ENCODE data around the gene LINC01488. TPM values are rescaled to one million over a fixed set of nuclear protein-coding genes. Genes with fewer than 3 reads are reported as not detected.

Gene LINC01488
- total and polyA plus RNA-seq, 2 of the 13 experiments (the other 11 are each of a cell fraction or from before 2014, with no cell fraction given): 0.26 to 0.58 TPM

DNA sequence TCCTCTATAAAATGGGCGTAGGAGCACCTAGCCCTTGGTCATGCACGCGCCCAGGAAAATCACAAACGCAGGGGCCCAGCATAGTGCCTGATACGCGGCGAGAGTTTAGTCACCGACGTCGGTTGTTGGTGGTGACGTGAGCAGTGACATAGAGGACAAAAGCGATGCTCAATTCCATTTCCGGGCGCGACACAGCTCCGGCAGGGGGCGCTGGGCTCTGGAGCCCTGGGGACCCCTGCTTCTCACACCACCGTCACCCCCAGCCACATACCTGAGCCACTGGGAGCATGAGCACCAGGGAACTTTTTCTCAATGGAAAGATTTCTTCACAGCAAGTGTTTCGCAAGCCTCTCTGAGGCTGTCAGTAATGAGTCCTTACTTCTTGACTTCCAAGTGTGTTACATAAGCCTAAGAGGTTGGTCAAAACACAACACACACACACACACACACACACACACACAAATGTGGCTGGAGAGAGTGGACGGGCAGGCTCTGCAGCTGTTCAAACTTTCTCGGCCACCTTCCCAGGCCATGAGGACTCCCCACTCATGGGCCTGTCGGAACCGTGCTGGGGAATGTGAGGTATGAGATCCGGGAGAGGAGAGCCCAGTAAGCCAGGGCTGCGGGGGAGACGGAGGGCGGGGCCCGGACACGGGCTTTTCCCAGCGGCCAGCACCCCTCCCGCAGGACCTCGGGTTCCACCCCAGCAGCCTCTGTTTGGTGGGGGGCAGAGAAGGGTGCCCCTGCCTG is 36.9 kb upstream of the LINC01488 start (continued):
- TF ChIP-seq ZBTB33 (CRISPR knock-in tag; IDR thresholded peaks at IDR 0.05) (no peak), ARNTL (CRISPR knock-in tag; IDR thresholded peaks at IDR 0.05) (no peak), NFE2L2 (IDR thresholded peaks at IDR 0.05; ENCODE audit: low read length) (no peak), ZNF276 (CRISPR knock-in tag; IDR thresholded peaks at IDR 0.05; ENCODE audit: low read depth) (no peak), STAG1 (CRISPR knock-in tag; IDR thresholded peaks at IDR 0.05) (0 out of 2 replicates have a peak, but pooled peaks have one; percentile 4), CEBPG (CRISPR knock-in tag; IDR thresholded peaks at IDR 0.05) (peak; percentile 45; the same call in 1 of the 2 replicates), CEBPB (IDR thresholded peaks at IDR 0.05; ENCODE audit: borderline replicate concordance, low read depth, low read length) (peak; percentile 87), ZNF337 (CRISPR knock-in tag; IDR thresholded peaks at IDR 0.05; ENCODE audit: borderline replicate concordance, low read depth) (no peak), NFE2 (CRISPR knock-in tag; IDR thresholded peaks at IDR 0.05) (no peak)
- TF ChIP-seq, protein P1, sequence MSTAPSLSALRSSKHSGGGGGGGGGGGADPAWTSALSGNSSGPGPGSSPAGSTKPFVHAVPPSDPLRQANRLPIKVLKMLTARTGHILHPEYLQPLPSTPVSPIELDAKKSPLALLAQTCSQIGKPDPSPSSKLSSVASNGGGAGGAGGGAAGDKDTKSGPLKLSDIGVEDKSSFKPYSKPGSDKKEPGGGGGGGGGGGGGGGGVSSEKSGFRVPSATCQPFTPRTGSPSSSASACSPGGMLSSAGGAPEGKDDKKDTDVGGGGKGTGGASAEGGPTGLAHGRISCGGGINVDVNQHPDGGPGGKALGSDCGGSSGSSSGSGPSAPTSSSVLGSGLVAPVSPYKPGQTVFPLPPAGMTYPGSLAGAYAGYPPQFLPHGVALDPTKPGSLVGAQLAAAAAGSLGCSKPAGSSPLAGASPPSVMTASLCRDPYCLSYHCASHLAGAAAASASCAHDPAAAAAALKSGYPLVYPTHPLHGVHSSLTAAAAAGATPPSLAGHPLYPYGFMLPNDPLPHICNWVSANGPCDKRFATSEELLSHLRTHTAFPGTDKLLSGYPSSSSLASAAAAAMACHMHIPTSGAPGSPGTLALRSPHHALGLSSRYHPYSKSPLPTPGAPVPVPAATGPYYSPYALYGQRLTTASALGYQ (CRISPR knock-in tag; IDR thresholded peaks at IDR 0.05): no peak
- TF ChIP-seq, protein P2, sequence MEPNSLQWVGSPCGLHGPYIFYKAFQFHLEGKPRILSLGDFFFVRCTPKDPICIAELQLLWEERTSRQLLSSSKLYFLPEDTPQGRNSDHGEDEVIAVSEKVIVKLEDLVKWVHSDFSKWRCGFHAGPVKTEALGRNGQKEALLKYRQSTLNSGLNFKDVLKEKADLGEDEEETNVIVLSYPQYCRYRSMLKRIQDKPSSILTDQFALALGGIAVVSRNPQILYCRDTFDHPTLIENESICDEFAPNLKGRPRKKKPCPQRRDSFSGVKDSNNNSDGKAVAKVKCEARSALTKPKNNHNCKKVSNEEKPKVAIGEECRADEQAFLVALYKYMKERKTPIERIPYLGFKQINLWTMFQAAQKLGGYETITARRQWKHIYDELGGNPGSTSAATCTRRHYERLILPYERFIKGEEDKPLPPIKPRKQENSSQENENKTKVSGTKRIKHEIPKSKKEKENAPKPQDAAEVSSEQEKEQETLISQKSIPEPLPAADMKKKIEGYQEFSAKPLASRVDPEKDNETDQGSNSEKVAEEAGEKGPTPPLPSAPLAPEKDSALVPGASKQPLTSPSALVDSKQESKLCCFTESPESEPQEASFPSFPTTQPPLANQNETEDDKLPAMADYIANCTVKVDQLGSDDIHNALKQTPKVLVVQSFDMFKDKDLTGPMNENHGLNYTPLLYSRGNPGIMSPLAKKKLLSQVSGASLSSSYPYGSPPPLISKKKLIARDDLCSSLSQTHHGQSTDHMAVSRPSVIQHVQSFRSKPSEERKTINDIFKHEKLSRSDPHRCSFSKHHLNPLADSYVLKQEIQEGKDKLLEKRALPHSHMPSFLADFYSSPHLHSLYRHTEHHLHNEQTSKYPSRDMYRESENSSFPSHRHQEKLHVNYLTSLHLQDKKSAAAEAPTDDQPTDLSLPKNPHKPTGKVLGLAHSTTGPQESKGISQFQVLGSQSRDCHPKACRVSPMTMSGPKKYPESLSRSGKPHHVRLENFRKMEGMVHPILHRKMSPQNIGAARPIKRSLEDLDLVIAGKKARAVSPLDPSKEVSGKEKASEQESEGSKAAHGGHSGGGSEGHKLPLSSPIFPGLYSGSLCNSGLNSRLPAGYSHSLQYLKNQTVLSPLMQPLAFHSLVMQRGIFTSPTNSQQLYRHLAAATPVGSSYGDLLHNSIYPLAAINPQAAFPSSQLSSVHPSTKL (CRISPR knock-in tag; IDR thresholded peaks at IDR 0.05): no peak
- TF ChIP-seq, protein P3, sequence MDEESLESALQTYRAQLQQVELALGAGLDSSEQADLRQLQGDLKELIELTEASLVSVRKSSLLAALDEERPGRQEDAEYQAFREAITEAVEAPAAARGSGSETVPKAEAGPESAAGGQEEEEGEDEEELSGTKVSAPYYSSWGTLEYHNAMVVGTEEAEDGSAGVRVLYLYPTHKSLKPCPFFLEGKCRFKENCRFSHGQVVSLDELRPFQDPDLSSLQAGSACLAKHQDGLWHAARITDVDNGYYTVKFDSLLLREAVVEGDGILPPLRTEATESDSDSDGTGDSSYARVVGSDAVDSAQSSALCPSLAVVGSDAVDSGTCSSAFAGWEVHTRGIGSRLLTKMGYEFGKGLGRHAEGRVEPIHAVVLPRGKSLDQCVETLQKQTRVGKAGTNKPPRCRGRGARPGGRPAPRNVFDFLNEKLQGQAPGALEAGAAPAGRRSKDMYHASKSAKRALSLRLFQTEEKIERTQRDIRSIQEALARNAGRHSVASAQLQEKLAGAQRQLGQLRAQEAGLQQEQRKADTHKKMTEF (CRISPR knock-in tag; IDR thresholded peaks at IDR 0.05): no peak
- TF ChIP-seq, protein P4, sequence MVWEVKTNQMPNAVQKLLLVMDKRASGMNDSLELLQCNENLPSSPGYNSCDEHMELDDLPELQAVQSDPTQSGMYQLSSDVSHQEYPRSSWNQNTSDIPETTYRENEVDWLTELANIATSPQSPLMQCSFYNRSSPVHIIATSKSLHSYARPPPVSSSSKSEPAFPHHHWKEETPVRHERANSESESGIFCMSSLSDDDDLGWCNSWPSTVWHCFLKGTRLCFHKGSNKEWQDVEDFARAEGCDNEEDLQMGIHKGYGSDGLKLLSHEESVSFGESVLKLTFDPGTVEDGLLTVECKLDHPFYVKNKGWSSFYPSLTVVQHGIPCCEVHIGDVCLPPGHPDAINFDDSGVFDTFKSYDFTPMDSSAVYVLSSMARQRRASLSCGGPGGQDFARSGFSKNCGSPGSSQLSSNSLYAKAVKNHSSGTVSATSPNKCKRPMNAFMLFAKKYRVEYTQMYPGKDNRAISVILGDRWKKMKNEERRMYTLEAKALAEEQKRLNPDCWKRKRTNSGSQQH (CRISPR knock-in tag; IDR thresholded peaks at IDR 0.05; ENCODE audit: low read depth): no peak
